ENCODE data around the gene PGK2.
"Not testable (repeated sequence)": the region's sequence is repeated elsewhere in the genome, so short reads cannot be mapped to it uniquely, and the experiment has no call there.

PGK2 gene

GRCh38 chr6:49799090-49799489, 12.0 kb upstream of the PGK2 start:
- Histone ChIP-seq H3K27ac (replicated peaks) (no peak overlapping the region), H3K4me3 (replicated peaks; ENCODE audit: insufficient read depth, low read length) (no peak overlapping the region), H3K27me3 (ENCODE audit: insufficient read depth, poor library complexity, severe bottlenecking) (no peaks in the 10 kb centered on the region)
- TF ChIP-seq CTCF (IDR thresholded peaks at IDR 0.05; ENCODE audit: insufficient read depth, low read length) (no peak), GABPA (IDR thresholded peaks at IDR 0.05; ENCODE audit: low read depth) (no peak), POLR2AphosphoS5 (IDR thresholded peaks at IDR 0.05; ENCODE audit: low read depth) (no peak), REST (IDR thresholded peaks at IDR 0.05; ENCODE audit: insufficient replicate concordance, low read depth) (no peak), SPI1 (IDR thresholded peaks at IDR 0.05; ENCODE audit: borderline replicate concordance, low read depth) (no peak)
- no peak for DNase-seq (ENCODE audit: low read depth in 1 of 2, low spot score in 1 of 2)

- not testable (repeated sequence) for H3K27ac ChIP-seq (replicated peaks); DNase-seq (ENCODE audit: low read depth in 1 of 2, low spot score in 1 of 2); H3K27me3 ChIP-seq (ENCODE audit: insufficient read depth, poor library complexity, severe bottlenecking); H3K4me3 ChIP-seq (replicated peaks; ENCODE audit: insufficient read depth, low read length)
Measured at GRCh38 chr6:49796842-49797455, 9.9 kb upstream of the PGK2 start.

- no peak for DNase-seq (ENCODE audit: low read depth in 1 of 2, low spot score in 1 of 2)
- Histone ChIP-seq H3K27ac (replicated peaks) (no peak overlapping the region), H3K27me3 (ENCODE audit: insufficient read depth, poor library complexity, severe bottlenecking) (no peaks in the 10 kb centered on the region), H3K4me3 (replicated peaks; ENCODE audit: insufficient read depth, low read length) (no peak overlapping the region)
- TF ChIP-seq POLR2AphosphoS5 (IDR thresholded peaks at IDR 0.05; ENCODE audit: low read depth) (no peak), SPI1 (IDR thresholded peaks at IDR 0.05; ENCODE audit: borderline replicate concordance, low read depth) (no peak), CTCF (IDR thresholded peaks at IDR 0.05; ENCODE audit: insufficient read depth, low read length) (no peak), GABPA (IDR thresholded peaks at IDR 0.05; ENCODE audit: low read depth) (no peak), REST (IDR thresholded peaks at IDR 0.05; ENCODE audit: insufficient replicate concordance, low read depth) (no peak)
Measured at GRCh38 chr6:49790341-49790740, 3.3 kb upstream of the PGK2 start.

GRCh38 chr6:49784272-49784671, 2.8 kb downstream of the PGK2 start:
- Histone ChIP-seq H3K4me3 (replicated peaks; ENCODE audit: insufficient read depth, low read length) (no peak overlapping the region), H3K27me3 (ENCODE audit: insufficient read depth, poor library complexity, severe bottlenecking) (no peaks in the 10 kb centered on the region), H3K27ac (replicated peaks) (no peak overlapping the region)
- DNase-seq (ENCODE audit: low read depth in 1 of 2, low spot score in 1 of 2), result no peak
- no peak for TF ChIP-seq POLR2AphosphoS5 (IDR thresholded peaks at IDR 0.05; ENCODE audit: low read depth)
- no peak for TF ChIP-seq REST (IDR thresholded peaks at IDR 0.05; ENCODE audit: insufficient replicate concordance, low read depth)
- no peak for TF ChIP-seq SPI1 (IDR thresholded peaks at IDR 0.05; ENCODE audit: borderline replicate concordance, low read depth)
- no peak for TF ChIP-seq GABPA (IDR thresholded peaks at IDR 0.05; ENCODE audit: low read depth)
- TF ChIP-seq CTCF (IDR thresholded peaks at IDR 0.05; ENCODE audit: insufficient read depth, low read length), result no peak
